Liver (tissue), 9 donors: ENCODE measurements around the gene LMLN. TPM values are rescaled to one million over a fixed set of nuclear protein-coding genes. Genes with fewer than 3 reads are reported as not detected.

Experiments
- DNase-seq: peaks from one replicate; pipeline ENCODE4 v3.0.0-alpha.2; 2017; ENCODE audit warnings: low spot score
- H3K27ac ChIP-seq, 2 donors: one replicate each; pipeline ENCODE4 v1.7.0; 2013; ENCODE audit warnings: inconsistent platforms in 2 of 2, low read length in 2 of 2, control low read depth in 1 of 2, low read depth in 1 of 2, mild to moderate bottlenecking in 1 of 2
- H3K27me3 ChIP-seq, 4 donors: one replicate each; pipeline versions ENCODE4 v1.6.1 to v1.7.0; 2013; ENCODE audit warnings: low read length in 3 of 4, inconsistent platforms in 1 of 4, mild to moderate bottlenecking in 1 of 4, moderate library complexity in 1 of 4; ENCODE audit not compliant: control insufficient read depth in 4 of 4, insufficient read depth in 4 of 4
- H3K36me3 ChIP-seq, 4 donors: one replicate each; pipeline versions ENCODE4 v1.6.1 to v1.7.0; 2013; ENCODE audit warnings: low read length in 3 of 4, mild to moderate bottlenecking in 3 of 4, low read depth in 1 of 4, moderate library complexity in 1 of 4; ENCODE audit not compliant: control insufficient read depth in 4 of 4, insufficient read depth in 3 of 4
- H3K4me1 ChIP-seq, 4 donors: one replicate each; pipeline versions ENCODE4 v1.6.1 to v1.7.0; 2013; ENCODE audit warnings: low read length in 3 of 4, mild to moderate bottlenecking in 3 of 4, moderate library complexity in 1 of 4; ENCODE audit not compliant: control insufficient read depth in 4 of 4, insufficient read depth in 4 of 4
- H3K4me3 ChIP-seq, 3 donors: one replicate each; pipeline versions ENCODE4 v1.6.1 to v1.7.0; 2013; ENCODE audit warnings: low read length in 3 of 3, control low read depth in 1 of 3, low read depth in 1 of 3, mild to moderate bottlenecking in 1 of 3
- H3K9ac ChIP-seq, 2 donors: one replicate each; pipeline ENCODE4 v1.7.0; 2013; ENCODE audit warnings: low read length in 2 of 2, mild to moderate bottlenecking in 2 of 2, moderate library complexity in 2 of 2, control low read depth in 1 of 2, low read depth in 1 of 2
- H3K9me3 ChIP-seq, 4 donors: one replicate each; pipeline versions ENCODE4 v1.6.1 to v1.7.0; 2013; ENCODE audit warnings: low read length in 3 of 4; ENCODE audit not compliant: control insufficient read depth in 4 of 4
- EGR1 ChIP-seq, 2 donors: IDR thresholded peaks; 2 replicates each; pipeline ENCODE4 v1.6.1; 2016 to 2018; ENCODE audit warnings: antibody characterized with exemption in 2 of 2, low read depth in 2 of 2
- FOXA2 ChIP-seq: IDR thresholded peaks from 2 replicates; pipeline ENCODE4 v1.6.1; 2016; ENCODE audit warnings: antibody characterized with exemption
- GABPA ChIP-seq, 2 donors: IDR thresholded peaks in 1 of 2; conservative IDR thresholded peaks in 1 of 2; 2 replicates each; pipeline ENCODE4 v1.6.1; 2016; ENCODE audit warnings: antibody characterized with exemption in 2 of 2, mild to moderate bottlenecking in 1 of 2, moderate library complexity in 1 of 2
- HNF4G ChIP-seq: IDR thresholded peaks from 2 replicates; pipeline ENCODE4 v1.6.1; 2016; ENCODE audit warnings: antibody characterized with exemption
- JUND ChIP-seq, 2 donors: IDR thresholded peaks; 2 replicates each; pipeline ENCODE4 v1.6.1; 2016; ENCODE audit warnings: antibody characterized with exemption in 2 of 2
- RAD21 ChIP-seq, 2 donors: IDR thresholded peaks; 2 replicates each; pipeline ENCODE4 v1.6.1; 2016; ENCODE audit warnings: antibody characterized with exemption in 2 of 2, mild to moderate bottlenecking in 2 of 2
- RXRA ChIP-seq, 2 donors: IDR thresholded peaks; 2 replicates each; pipeline ENCODE4 v1.6.1; 2017 to 2018; ENCODE audit warnings: antibody characterized with exemption in 2 of 2, mild to moderate bottlenecking in 1 of 2
- YY1 ChIP-seq: IDR thresholded peaks from 2 replicates; pipeline ENCODE4 v1.6.1; 2016; ENCODE audit warnings: antibody characterized with exemption, mild to moderate bottlenecking
- WGBS: extraction: QIAGEN DNeasy Blood & Tissue Kit; methylation state at CpG from one replicate; pipeline ENCODE4 v1.1.7; 2013; 5-methylcytosine and 5-hydroxymethylcytosine counted together
- polyA plus RNA-seq, 2 donors: library from polyadenylated mRNA; stranded (reverse) in 1 of 2; unstranded in 1 of 2; fragments of 200-250 nt in 1 of 2; fragments of >200 nt in 1 of 2; fragmentation: Nextera tagmentation in 1 of 2; extraction: Ambion mirVana in 1 of 2; gene quantifications; one replicate each; pipeline versions ENCODE4 v1.2.1 to v1.2.3, GENCODE V29; 2013 to 2015
- total RNA-seq, 2 donors: library from RNA; depleted of rRNA; stranded (reverse); fragments of >200 nt; gene quantifications; one replicate each; pipeline ENCODE4 v1.2.3, GENCODE V29; 2014
- TF ChIP-seq, protein P1 (sequence below): IDR thresholded peaks from 2 replicates; pipeline ENCODE4 v1.6.1; 2016; ENCODE audit warnings: antibody characterized with exemption
- TF ChIP-seq, protein P2 (sequence below): fragments of 150-350 bp; IDR thresholded peaks from 2 replicates; pipeline ENCODE4 v1.5.1; 2017; ENCODE audit warnings: improper control_type of control experiment, low read depth, low read length; ENCODE audit not compliant: missing input control
- TF ChIP-seq, protein P3 (sequence below): IDR thresholded peaks from 2 replicates; pipeline ENCODE4 v1.6.1; 2016; ENCODE audit warnings: antibody characterized with exemption
- donor health status: healthy.
- donor health status: healthy.
- donor health status: healthy.
- donor health status: healthy.
- donor health status: healthy.

Gene LMLN
- total and polyA plus RNA-seq, 4 donors = 0.90 to 3.2 (median 1.8) TPM

GRCh38 chr3:197953881-197954280, 6.1 kb upstream of the LMLN start:
- no peaks in the 10 kb centered on the region for H3K27me3 ChIP-seq
- H3K9me3 ChIP-seq = no peaks in the 10 kb centered on the region
- H3K27ac ChIP-seq = no peak overlapping the region
- no peak for DNase-seq
- no peak overlapping the region for H3K9ac ChIP-seq
- peaks cover 2 to 23% (median 15%) of the 10 kb centered on the region in 4 donors for H3K4me1 ChIP-seq
- H3K4me3 ChIP-seq = no peak overlapping the region
- peaks cover 11 to 43% (median 37%) of the 10 kb centered on the region in 4 donors for H3K36me3 ChIP-seq
- 79% methylated on average over 7 of the region's 7 CpGs for WGBS
- no peak for TF ChIP-seq HNF4G
- no peak for TF ChIP-seq RAD21 (IDR thresholded peaks at IDR 0.05)
- no peak for TF ChIP-seq GABPA (IDR thresholded peaks at IDR 0.05 in 1 of 2, conservative IDR thresholded peaks at IDR 0.05 in 1 of 2)

DNA sequence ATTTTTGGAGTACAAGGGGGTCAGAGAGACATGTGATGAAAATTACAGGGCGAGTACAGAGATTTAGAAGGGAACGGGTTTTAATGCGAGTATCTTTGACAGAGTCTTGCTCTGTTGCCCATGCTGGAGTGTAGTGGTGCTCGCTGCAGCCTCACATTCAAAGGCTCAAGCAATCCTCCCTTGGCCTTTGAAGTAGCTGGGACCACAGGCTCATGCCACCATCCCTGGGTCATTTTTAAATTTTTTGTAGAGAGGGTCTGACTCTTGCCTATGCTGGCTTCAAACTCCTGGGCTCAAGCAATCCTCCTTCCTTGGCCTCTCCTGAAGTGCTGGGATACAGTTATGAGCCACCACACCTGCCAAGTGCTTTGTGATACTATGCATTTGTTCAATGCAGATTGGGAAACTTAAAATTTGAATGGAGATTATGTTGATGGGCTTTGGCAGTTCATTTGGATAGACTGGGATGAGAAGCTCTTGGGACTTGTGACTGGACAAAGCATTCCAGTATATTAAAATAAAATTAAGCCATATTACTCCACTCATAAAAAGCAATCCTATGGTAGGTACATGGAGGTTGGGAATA, 4.0 kb upstream of the LMLN start:
- Histone ChIP-seq H3K27ac (no peak overlapping the region), H3K36me3 (peaks cover 11 to 43% (median 37%) of the 10 kb centered on the region in 4 donors), H3K27me3 (no peaks in the 10 kb centered on the region), H3K9me3 (no peaks in the 10 kb centered on the region), H3K9ac (no peak overlapping the region), H3K4me3 (no peak overlapping the region), H3K4me1 (peaks cover 2 to 27% (median 15%) of the 10 kb centered on the region in 4 donors)
- TF ChIP-seq, protein P1, sequence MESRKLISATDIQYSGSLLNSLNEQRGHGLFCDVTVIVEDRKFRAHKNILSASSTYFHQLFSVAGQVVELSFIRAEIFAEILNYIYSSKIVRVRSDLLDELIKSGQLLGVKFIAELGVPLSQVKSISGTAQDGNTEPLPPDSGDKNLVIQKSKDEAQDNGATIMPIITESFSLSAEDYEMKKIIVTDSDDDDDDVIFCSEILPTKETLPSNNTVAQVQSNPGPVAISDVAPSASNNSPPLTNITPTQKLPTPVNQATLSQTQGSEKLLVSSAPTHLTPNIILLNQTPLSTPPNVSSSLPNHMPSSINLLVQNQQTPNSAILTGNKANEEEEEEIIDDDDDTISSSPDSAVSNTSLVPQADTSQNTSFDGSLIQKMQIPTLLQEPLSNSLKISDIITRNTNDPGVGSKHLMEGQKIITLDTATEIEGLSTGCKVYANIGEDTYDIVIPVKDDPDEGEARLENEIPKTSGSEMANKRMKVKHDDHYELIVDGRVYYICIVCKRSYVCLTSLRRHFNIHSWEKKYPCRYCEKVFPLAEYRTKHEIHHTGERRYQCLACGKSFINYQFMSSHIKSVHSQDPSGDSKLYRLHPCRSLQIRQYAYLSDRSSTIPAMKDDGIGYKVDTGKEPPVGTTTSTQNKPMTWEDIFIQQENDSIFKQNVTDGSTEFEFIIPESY = no peak
- no peak for TF ChIP-seq FOXA2
- TF ChIP-seq, protein P2, sequence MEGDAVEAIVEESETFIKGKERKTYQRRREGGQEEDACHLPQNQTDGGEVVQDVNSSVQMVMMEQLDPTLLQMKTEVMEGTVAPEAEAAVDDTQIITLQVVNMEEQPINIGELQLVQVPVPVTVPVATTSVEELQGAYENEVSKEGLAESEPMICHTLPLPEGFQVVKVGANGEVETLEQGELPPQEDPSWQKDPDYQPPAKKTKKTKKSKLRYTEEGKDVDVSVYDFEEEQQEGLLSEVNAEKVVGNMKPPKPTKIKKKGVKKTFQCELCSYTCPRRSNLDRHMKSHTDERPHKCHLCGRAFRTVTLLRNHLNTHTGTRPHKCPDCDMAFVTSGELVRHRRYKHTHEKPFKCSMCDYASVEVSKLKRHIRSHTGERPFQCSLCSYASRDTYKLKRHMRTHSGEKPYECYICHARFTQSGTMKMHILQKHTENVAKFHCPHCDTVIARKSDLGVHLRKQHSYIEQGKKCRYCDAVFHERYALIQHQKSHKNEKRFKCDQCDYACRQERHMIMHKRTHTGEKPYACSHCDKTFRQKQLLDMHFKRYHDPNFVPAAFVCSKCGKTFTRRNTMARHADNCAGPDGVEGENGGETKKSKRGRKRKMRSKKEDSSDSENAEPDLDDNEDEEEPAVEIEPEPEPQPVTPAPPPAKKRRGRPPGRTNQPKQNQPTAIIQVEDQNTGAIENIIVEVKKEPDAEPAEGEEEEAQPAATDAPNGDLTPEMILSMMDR = no peak
- no peak for TF ChIP-seq RAD21 (IDR thresholded peaks at IDR 0.05)
- DNase-seq = no peak
- 97% methylated on average over 4 of the region's 4 CpGs for WGBS

DNA sequence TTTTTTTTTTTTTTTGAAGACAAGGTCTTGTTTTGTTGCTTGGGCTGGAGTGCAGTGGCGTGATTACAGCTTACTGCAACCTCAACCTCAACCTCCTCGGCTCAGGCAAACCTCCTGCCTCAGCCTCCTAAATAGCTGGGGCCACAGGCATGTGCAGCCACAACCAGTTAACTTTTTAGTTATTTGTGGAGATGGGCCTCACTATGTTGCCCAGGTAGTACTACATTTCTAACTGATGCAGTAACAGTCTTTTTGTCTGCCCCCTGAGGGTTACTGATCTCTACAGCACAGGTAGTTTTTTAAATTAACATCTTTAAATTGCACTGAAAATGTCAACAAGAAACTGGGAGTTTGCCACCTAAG, 3.4 kb upstream of the LMLN start:
- peaks cover 0 to 27% (median 15%) of the 10 kb centered on the region in 4 donors for H3K4me1 ChIP-seq
- TF ChIP-seq EGR1 (IDR thresholded peaks at IDR 0.05; ENCODE audit: low read depth in 2 of 2) = no peak
- TF ChIP-seq JUND (IDR thresholded peaks at IDR 0.05) = no peak
- no peak for TF ChIP-seq GABPA (IDR thresholded peaks at IDR 0.05 in 1 of 2, conservative IDR thresholded peaks at IDR 0.05 in 1 of 2)
- no peak for TF ChIP-seq HNF4G
- TF ChIP-seq RAD21 (IDR thresholded peaks at IDR 0.05) = no peak
- TF ChIP-seq, protein P2 = no peak
- TF ChIP-seq, protein P3, sequence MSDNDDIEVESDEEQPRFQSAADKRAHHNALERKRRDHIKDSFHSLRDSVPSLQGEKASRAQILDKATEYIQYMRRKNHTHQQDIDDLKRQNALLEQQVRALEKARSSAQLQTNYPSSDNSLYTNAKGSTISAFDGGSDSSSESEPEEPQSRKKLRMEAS = no peak
- TF ChIP-seq YY1 = no peak
- TF ChIP-seq RXRA (IDR thresholded peaks at IDR 0.05) = no peak
- no peak for TF ChIP-seq FOXA2
- no peak overlapping the region for H3K27ac ChIP-seq
- H3K9me3 ChIP-seq = no peaks in the 10 kb centered on the region
- no peak for DNase-seq
- H3K4me3 ChIP-seq = no peak overlapping the region
- WGBS = 95% methylated on average over 2 of the region's 2 CpGs
- peaks cover 11 to 43% (median 37%) of the 10 kb centered on the region in 4 donors for H3K36me3 ChIP-seq
- no peaks in the 10 kb centered on the region for H3K27me3 ChIP-seq
- no peak overlapping the region for H3K9ac ChIP-seq
